ENCODE data around the gene MINPP1. TPM values are rescaled to one million over a fixed set of nuclear protein-coding genes. Genes with fewer than 3 reads are reported as not detected.

The MINPP1 gene
- total RNA-seq, 1 experiment from 2014 or later: 13.5 TPM

GRCh38 chr10:87600581-87600980 is 95.9 kb downstream of the MINPP1 start:
- DNase-seq (ENCODE audit: low spot score): no peak
- intact Hi-C loops (cut with micrococcal nuclease; ENCODE audit: unreplicated experiment): no loop called here
- Histone ChIP-seq H3K4me3 (ENCODE audit: low read depth, low read length, poor library complexity, severe bottlenecking) (no peak overlapping the region), H3K27me3 (replicated peaks; ENCODE audit: insufficient read depth, low read depth, low read length, poor library complexity) (no peaks in the 10 kb centered on the region), H3K36me3 (ENCODE audit: insufficient read depth, low read length, poor library complexity, severe bottlenecking) (no peaks in the 10 kb centered on the region), H3K27ac (ENCODE audit: low read depth, low read length, poor library complexity, severe bottlenecking) (no peak overlapping the region), H3K4me1 (ENCODE audit: insufficient read depth, low read length, poor library complexity, severe bottlenecking) (no peaks in the 10 kb centered on the region), H3K9me3 (ENCODE audit: low read depth, low read length, poor library complexity, severe bottlenecking) (no peaks in the 10 kb centered on the region)
- ChIA-PET CTCF (no interaction called here), POLR2A (ENCODE audit: low non-redundant PET) (no interaction called here)
- no TSS peak for BruUV-seq (replicated peaks)
- TF ChIP-seq EZH2 (IDR thresholded peaks at IDR 0.05; ENCODE audit: borderline replicate concordance, low read depth, low read length, poor library complexity, severe bottlenecking) (no peak), CTCF (conservative IDR thresholded peaks at IDR 0.05; ENCODE audit: low read depth, low read length) (no peak)

Small RNA genes lying within 50 kb of the gene (microRNA-seq; reads per million reads assigned to microRNA genes)
- gene MIR4678: not detected

Other genes starting within 250 kb of the MINPP1 start
- 1.3 and 1.7 TPM in 2 replicates for gene NUTM2D, start 147.1 kb upstream of the MINPP1 start, total RNA-seq (2021)
- 10.2 and 14.0 TPM in 2 replicates for gene PAPSS2, start 155.0 kb downstream of the MINPP1 start, total RNA-seq (2021)